ENCODE measurements around the gene GFRA3.

GRCh38 chr5:138243794-138244193 lies 30.6 kb downstream of the GFRA3 start:
- TF ChIP-seq, protein P1, sequence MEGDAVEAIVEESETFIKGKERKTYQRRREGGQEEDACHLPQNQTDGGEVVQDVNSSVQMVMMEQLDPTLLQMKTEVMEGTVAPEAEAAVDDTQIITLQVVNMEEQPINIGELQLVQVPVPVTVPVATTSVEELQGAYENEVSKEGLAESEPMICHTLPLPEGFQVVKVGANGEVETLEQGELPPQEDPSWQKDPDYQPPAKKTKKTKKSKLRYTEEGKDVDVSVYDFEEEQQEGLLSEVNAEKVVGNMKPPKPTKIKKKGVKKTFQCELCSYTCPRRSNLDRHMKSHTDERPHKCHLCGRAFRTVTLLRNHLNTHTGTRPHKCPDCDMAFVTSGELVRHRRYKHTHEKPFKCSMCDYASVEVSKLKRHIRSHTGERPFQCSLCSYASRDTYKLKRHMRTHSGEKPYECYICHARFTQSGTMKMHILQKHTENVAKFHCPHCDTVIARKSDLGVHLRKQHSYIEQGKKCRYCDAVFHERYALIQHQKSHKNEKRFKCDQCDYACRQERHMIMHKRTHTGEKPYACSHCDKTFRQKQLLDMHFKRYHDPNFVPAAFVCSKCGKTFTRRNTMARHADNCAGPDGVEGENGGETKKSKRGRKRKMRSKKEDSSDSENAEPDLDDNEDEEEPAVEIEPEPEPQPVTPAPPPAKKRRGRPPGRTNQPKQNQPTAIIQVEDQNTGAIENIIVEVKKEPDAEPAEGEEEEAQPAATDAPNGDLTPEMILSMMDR (IDR thresholded peaks at IDR 0.05; ENCODE audit: insufficient read depth, low read length, poor library complexity, severe bottlenecking): no peak
- no peak for TF ChIP-seq EZH2phosphoT487 (conservative IDR thresholded peaks at IDR 0.05; ENCODE audit: low read length)
